HEK293 (cell line): ENCODE results near the gene PRRC2B.

ENCODE experiments used
- CTCF ChIA-PET: fragments of 350-600 bp; formaldehyde crosslinking; extraction: SDS; loops from one replicate; lab custom pipeline; 2021; ENCODE audit warnings: antibody characterized with exemption; lab: Yijun Ruan, JAX
- POLR2A ChIA-PET: fragments of 300-600 bp; formaldehyde crosslinking; extraction: SDS; loops from one replicate; lab custom pipeline; 2020; ENCODE audit warnings: antibody characterized with exemption, inconsistent platforms; lab: Yijun Ruan, JAX
- H3K27ac ChIP-seq: fragments of 200-500 bp; sonication (Bioruptor generic); 2 replicates; pipeline ENCODE4 v1.5.1; 2014; ENCODE audit warnings: low read depth, low read length, control low read depth, inconsistent platforms; ENCODE audit errors: extremely low read depth
- H3K36me3 ChIP-seq, 2 experiments: fragments of 200-500 bp in 1 of 2; sonication (Bioruptor generic) in 1 of 2; 1 replicate in 1 of 2; 2 replicates in 1 of 2; pipeline ENCODE4 v1.5.1; 2014 to 2017; ENCODE audit warnings: inconsistent platforms in 2 of 2, low read length in 2 of 2; ENCODE audit not compliant: control insufficient read depth in 2 of 2, insufficient read depth in 1 of 2
- H3K4me1 ChIP-seq: fragments of 200-500 bp; sonication (Bioruptor generic); 2 replicates; pipeline ENCODE4 v1.5.1; 2014; ENCODE audit warnings: mild to moderate bottlenecking, low read length, inconsistent platforms; ENCODE audit not compliant: control insufficient read depth, insufficient read depth
- H3K4me3 ChIP-seq: 2 replicates; pipeline ENCODE4 v1.5.1; 2011; ENCODE audit warnings: low read depth, mild to moderate bottlenecking, control low read depth, low read length, moderate library complexity
- H3K9me3 ChIP-seq: fragments of 200-500 bp; sonication (Bioruptor generic); 2 replicates; pipeline ENCODE4 v1.5.1; 2014; ENCODE audit warnings: low read depth, low read length, inconsistent platforms; ENCODE audit not compliant: control insufficient read depth, insufficient read depth
- BCL11B ChIP-seq: fragments of 450-650 bp; formaldehyde crosslinking; IDR thresholded peaks from 2 replicates; pipeline ENCODE4 v1.5.1; 2016; ENCODE audit warnings: low read depth, missing biosample characterization, missing genetic modification characterization
- ELK4 ChIP-seq: IDR thresholded peaks from 2 replicates; pipeline ENCODE4 v1.6.1; 2011; ENCODE audit warnings: mild to moderate bottlenecking, low read depth, low read length, borderline replicate concordance
- KLF8 ChIP-seq: fragments of 450-650 bp; formaldehyde crosslinking; IDR thresholded peaks from 2 replicates; pipeline ENCODE4 v1.5.1; 2016; ENCODE audit warnings: missing biosample characterization, missing genetic modification characterization
- PRDM2 ChIP-seq: fragments of 450-650 bp; formaldehyde crosslinking; IDR thresholded peaks from 2 replicates; pipeline ENCODE4 v1.5.1; 2016; ENCODE audit warnings: missing biosample characterization, missing genetic modification characterization, borderline replicate concordance
- ZBTB8A ChIP-seq: fragments of 450-650 bp; formaldehyde crosslinking; IDR thresholded peaks from 2 replicates; pipeline ENCODE4 v1.5.1; 2016; ENCODE audit warnings: missing biosample characterization, missing genetic modification characterization
- ZNF112 ChIP-seq: fragments of 450-650 bp; formaldehyde crosslinking; IDR thresholded peaks from 2 replicates; pipeline ENCODE4 v1.5.0; 2017; ENCODE audit warnings: missing biosample characterization, missing genetic modification characterization
- ZNF132 ChIP-seq: fragments of 450-650 bp; formaldehyde crosslinking; IDR thresholded peaks from 2 replicates; pipeline ENCODE4 v1.5.1; 2017; ENCODE audit warnings: missing biosample characterization, missing genetic modification characterization, borderline replicate concordance
- ZNF174 ChIP-seq: fragments of 450-650 bp; formaldehyde crosslinking; IDR thresholded peaks from 2 replicates; pipeline ENCODE4 v1.5.0; 2017; ENCODE audit warnings: missing biosample characterization, mild to moderate bottlenecking, missing genetic modification characterization
- ZNF37A ChIP-seq: fragments of 450-650 bp; IDR thresholded peaks from 2 replicates; pipeline ENCODE4 v1.5.1; 2018; ENCODE audit warnings: missing biosample characterization, missing genetic modification characterization
- ZNF488 ChIP-seq: fragments of 450-650 bp; formaldehyde crosslinking; IDR thresholded peaks from 2 replicates; pipeline ENCODE4 v1.5.1; 2016; ENCODE audit warnings: missing biosample characterization, missing genetic modification characterization
- ZNF580 ChIP-seq: fragments of 450-650 bp; formaldehyde crosslinking; IDR thresholded peaks from 2 replicates; pipeline ENCODE4 v1.5.1; 2016; ENCODE audit warnings: missing biosample characterization, missing genetic modification characterization
- ZNF654 ChIP-seq: fragments of 450-650 bp; formaldehyde crosslinking; IDR thresholded peaks from 2 replicates; pipeline ENCODE4 v1.5.1; 2016; ENCODE audit warnings: low read depth, missing biosample characterization, missing genetic modification characterization
- ZNF768 ChIP-seq: fragments of 450-650 bp; formaldehyde crosslinking; IDR thresholded peaks from 2 replicates; pipeline ENCODE4 v1.5.1; 2018; ENCODE audit warnings: missing biosample characterization, mild to moderate bottlenecking, missing genetic modification characterization
- ZNF843 ChIP-seq: fragments of 450-650 bp; formaldehyde crosslinking; IDR thresholded peaks from 2 replicates; pipeline ENCODE4 v1.5.1; 2016; ENCODE audit warnings: missing biosample characterization, missing genetic modification characterization

PRRC2B gene

GRCh38 chr9:131386281-131386680, 7.6 kb upstream of the PRRC2B start:
- Histone ChIP-seq H3K36me3 (no peaks in the 10 kb centered on the region), H3K4me3 (no peak overlapping the region), H3K4me1 (peaks cover 3% of the 10 kb centered on the region; the same call in 1 of the 2 replicates), H3K9me3 (no peaks in the 10 kb centered on the region)
- CTCF ChIA-PET: no interaction called here
- POLR2A ChIA-PET: no interaction called here
- TF ChIP-seq ZNF768 (tag by site-specific recombination) (no peak), ZNF488 (no peak), ELK4 (no peak), ZNF174 (tag by site-specific recombination) (no peak), KLF8 (tag by site-specific recombination) (no peak), ZNF843 (no peak), ZNF37A (tag by site-specific recombination) (no peak), PRDM2 (no peak), ZNF654 (tag by site-specific recombination) (no peak), ZNF580 (no peak), BCL11B (tag by site-specific recombination) (no peak)
- TF ChIP-seq, all 188 proteins: peak for 0
- H3K27ac ChIP-seq: no peak overlapping the region

GRCh38 chr9:131387394-131387793, 6.5 kb upstream of the PRRC2B start:
- ChIA-PET CTCF (no interaction called here), POLR2A (interaction anchor here (0.7 kb wide), 1 partner anchor 85 kb away, joined by 6 read pairs; no protein-coding TSS in a partner anchor)
- Histone ChIP-seq H3K36me3 (no peaks in the 10 kb centered on the region), H3K27ac (no peak overlapping the region), H3K4me3 (no peak overlapping the region), H3K9me3 (no peaks in the 10 kb centered on the region), H3K4me1 (peaks cover 3% of the 10 kb centered on the region; the same call in 1 of the 2 replicates)
- TF ChIP-seq ZNF112 (no peak), ZBTB8A (tag by site-specific recombination) (no peak)

- H3K4me1 ChIP-seq: peaks cover 5% of the 10 kb centered on the region; the same call in 1 of the 2 replicates
- H3K27ac ChIP-seq: no peak overlapping the region
- peaks cover 0 to 11% of the 10 kb centered on the region in 2 experiments; a peak in 1 of 3 replicates for H3K36me3 ChIP-seq
- TF ChIP-seq ZNF132 (tag by site-specific recombination): no peak
- TF ChIP-seq, all 188 proteins: peak for 0
- CTCF ChIA-PET: interaction anchor here (0.6 kb wide), 1 partner anchor 21 kb away, joined by 5 read pairs; no protein-coding TSS in a partner anchor
- no peak overlapping the region for H3K4me3 ChIP-seq
- POLR2A ChIA-PET: interaction anchor here (2.9 kb wide), 1 partner anchor 18 kb away, joined by 20 read pairs; no protein-coding TSS in a partner anchor
- no peaks in the 10 kb centered on the region for H3K9me3 ChIP-seq
These were observed 2.9 kb upstream of the PRRC2B start for GRCh38 chr9:131391020-131391419.
